ENCODE results near the gene GPHN.
"Not testable (repeated sequence)": the region's sequence is repeated elsewhere in the genome, so short reads cannot be mapped to it uniquely, and the experiment has no call there.

Gene GPHN

GRCh38 chr14:66804141-66804540, 296.2 kb downstream of the GPHN start:
- no peak for DNase-seq (ENCODE audit: low spot score)

GRCh38 chr14:66813636-66814035, 305.7 kb downstream of the GPHN start:
- DNase-seq (ENCODE audit: low spot score): no peak

GRCh38 chr14:66815687-66816086, 307.7 kb downstream of the GPHN start:
- DNase-seq (ENCODE audit: low spot score): no peak

- DNase-seq (ENCODE audit: low spot score): no peak
Measured at GRCh38 chr14:66824251-66824650, 316.3 kb downstream of the GPHN start.

- DNase-seq (ENCODE audit: low spot score): no peak
Measured at GRCh38 chr14:66827182-66827581, 319.2 kb downstream of the GPHN start.

GRCh38 chr14:66831173-66831572, 323.2 kb downstream of the GPHN start:
- no peak for DNase-seq (ENCODE audit: low spot score)

DNA sequence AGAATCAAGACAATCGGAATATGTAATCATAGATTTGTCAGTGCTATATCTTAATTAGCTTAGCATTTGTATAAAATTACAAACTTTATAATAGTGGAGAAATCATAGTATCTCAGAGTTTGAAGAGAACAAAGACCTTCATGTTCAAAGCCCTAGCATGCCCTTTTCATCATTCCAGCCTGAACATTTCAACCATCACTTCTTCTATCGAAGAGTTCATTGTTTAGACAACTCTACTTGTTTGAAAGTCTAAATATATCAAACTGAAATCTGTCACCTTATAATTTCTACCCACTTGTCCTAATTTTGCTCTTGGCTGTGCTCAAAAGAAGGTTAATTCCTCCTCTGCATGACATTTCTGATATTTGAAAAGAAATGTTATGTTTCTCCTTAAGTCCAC, 325.9 kb downstream of the GPHN start:
- no peak for DNase-seq (ENCODE audit: low spot score)

GRCh38 chr14:66837436-66837835, 329.5 kb downstream of the GPHN start:
- DNase-seq (ENCODE audit: low spot score): not testable (repeated sequence)

DNA sequence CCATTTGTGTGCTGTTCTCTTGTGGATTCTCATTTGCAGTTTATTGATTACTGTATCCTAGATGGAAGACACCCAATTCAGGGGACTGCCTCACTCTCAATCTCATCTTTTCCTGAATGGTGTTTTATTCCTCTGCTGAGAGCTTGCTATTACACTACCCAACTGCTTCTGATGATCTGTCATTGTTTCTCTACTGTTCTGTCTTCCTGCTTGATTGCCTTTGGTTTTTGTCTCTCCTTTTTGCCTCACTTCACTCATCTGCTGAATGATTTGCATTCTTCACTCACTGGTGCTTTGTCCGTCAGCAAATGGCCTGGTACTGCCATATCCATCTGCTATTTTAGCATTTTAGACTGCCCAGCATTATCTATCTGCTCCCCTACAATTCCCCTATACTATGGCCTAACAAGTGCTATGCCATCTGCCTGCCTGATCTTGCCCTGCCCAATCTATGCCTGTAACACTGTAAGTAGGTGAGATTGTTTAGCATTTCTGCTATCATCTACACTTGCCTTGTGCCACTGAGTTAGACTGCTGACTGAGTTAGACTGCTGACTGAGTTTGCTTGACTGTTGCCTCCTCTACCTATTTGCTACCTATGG, 335.1 kb downstream of the GPHN start:
- DNase-seq (ENCODE audit: low spot score): no peak

DNA sequence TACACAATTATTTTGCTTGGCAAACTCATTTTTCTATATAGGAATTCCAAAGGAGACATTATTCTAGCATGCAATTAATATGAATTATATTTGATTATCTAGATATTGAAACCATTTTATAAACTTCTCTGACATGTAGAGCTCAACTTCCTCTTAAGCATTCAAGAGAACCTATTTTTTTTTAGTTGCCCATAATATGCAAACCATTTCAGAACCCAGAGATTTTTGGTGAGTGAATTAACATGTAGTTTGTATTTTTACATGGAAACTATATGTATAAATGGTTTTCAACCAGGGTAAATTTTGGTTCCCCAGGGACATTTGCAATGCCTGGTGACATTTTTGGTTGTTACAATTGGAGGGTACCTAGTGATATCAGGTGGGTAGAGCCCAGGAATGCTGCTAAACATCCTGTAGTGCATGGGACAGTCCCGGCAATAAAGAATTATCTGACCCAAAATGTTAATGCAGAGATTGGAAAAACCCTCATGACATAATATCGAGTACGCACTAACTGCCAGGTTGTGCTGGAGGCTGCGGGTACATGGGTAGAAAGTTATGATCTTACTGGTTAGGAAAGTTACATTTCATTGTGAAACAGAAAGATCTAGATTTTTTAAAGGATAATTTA, 342.4 kb downstream of the GPHN start:
- DNase-seq (ENCODE audit: low spot score): no peak

DNA sequence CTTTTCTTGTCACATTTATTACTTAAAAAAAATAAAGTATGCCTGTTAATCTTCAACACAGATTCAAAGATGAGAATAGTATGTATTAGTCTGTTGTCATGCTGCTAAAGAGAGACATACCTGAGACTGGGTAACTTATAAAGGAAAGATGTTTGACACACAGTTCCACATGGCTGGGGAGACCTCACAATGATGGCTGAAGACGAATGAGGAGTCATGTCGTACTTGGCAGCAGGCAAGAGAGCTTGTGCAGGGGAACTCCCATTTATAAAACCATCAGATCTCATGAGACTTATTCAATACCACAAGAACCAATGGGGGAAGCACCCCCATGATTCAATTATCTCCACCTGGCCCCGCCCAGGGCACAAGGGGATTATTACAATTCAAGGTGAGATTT, 345.4 kb downstream of the GPHN start:
- DNase-seq (ENCODE audit: low spot score): no peak

DNA sequence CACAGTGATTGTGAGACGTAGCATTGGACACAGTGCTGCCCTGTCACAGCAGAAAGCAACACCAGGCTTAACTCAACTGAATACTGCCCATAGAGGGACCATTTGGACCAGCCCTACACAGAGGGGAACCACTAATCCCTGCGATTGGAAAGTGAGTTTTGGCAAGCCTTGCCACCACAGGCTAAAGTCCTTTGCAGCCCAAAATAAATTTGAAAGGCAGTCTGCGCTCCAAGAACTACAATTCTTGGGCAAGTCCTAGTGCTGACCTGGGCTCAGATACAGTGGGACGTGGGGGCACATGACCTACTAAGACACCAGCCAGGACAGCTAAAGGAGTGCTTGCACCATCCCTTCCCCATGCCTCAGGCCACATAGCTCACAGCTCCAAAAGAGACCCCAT, 349.9 kb downstream of the GPHN start:
- no peak for DNase-seq (ENCODE audit: low spot score)

- no peak for DNase-seq (ENCODE audit: low spot score)
Measured at GRCh38 chr14:66859063-66859671, 351.2 kb downstream of the GPHN start.

DNA sequence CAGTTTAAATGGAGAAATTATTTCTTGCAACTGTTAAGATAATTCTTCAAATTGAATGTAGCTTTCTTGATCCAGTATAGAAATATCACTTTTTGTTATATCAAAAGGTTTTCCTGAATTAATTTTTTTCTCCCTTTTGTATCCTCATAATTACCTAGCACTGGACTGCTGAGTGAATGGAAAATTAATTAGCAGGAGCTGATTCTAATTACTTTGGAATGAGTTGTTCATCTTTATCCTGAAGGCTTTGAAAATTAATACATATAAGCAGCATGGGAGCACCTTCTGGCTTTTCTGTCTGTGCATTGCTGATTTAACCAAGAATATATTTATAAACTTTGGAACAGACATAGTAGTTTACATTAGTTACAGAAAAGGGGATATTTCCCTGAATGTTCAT, 373.6 kb downstream of the GPHN start:
- DNase-seq (ENCODE audit: low spot score): no peak

DNA sequence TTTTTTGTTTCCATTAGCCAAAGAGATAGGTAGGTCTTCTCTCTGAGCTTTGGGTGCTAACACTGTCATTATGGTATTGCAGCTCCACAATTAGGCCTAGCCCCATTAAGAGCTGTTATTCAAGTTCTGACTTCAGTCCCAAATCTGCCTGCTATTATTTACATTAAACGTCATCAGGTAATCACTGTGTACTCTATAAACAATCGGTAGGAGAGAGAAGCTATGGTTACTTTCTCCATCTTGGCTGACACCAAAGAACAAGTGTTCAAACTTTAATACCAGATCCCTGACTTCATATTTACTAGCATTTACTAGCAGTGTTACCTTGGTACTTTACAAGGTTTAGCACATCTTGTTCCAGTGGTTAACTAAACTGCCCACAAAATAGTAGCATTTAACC, 376.2 kb downstream of the GPHN start:
- no peak for DNase-seq (ENCODE audit: low spot score)

DNA sequence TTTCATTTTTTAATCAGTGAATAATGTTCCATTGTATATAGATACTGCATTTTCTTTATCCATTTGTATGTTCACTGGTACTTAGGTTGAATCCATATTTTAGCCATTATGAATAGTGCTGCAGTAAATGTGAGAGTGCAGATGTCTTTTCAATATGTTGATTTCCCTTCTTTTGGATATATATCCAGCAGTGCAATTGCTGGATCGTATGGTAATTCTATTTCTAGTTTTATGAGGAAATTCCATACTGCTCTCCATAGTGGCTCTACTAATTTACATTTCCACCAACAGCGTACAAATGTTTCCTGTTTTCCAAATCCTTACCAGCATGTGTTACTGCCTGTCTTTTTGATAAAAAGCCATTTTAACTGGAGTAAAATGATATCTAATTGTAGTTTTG, 392.8 kb downstream of the GPHN start:
- DNase-seq (ENCODE audit: low spot score): no peak

DNA sequence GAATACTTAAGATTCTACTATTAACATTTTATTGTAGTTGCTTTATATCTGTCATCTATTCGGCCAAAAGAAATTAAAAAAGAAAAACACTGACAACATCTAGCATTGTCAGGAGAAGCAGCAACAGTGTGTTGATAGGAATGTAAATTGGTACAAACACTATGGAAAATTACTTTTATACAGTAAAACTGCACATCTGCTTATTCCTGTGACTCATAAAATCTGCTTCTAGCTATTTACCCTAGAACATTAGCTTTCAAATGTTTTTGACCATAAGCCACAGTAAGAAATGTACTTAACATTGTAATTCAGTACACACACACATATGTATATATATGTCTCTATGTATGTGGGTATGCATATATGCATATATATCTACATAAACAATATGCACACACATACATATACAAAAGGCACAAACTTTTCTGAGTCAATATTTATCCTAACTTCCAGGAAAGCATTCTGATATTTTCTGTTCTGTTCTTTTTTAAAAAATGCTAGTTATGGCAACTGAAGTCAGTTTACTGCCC, 402.4 kb downstream of the GPHN start:
- DNase-seq (ENCODE audit: low spot score): no peak

DNA sequence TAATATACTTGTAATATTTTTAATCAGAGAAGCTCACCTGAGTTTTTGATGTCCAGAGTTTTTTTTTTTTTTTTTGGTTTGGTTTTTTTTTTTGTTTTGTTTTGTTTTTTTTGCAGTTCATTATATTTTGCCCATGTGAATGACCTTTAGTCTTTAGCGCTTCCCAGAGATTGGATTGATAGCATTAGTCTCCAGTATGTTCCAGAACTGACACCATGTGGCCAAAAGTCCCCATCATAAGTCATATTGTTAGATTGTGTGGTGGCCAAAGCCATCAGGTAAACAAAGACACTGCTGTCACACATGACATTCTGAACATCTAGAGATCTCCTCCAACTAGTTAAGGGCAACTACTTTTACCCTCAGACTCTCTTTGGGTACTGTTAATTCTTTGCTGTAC, 408.5 kb downstream of the GPHN start:
- DNase-seq (ENCODE audit: low spot score): no peak

- no peak for DNase-seq (ENCODE audit: low spot score)
Measured at GRCh38 chr14:66918527-66918926, 410.6 kb downstream of the GPHN start.

DNA sequence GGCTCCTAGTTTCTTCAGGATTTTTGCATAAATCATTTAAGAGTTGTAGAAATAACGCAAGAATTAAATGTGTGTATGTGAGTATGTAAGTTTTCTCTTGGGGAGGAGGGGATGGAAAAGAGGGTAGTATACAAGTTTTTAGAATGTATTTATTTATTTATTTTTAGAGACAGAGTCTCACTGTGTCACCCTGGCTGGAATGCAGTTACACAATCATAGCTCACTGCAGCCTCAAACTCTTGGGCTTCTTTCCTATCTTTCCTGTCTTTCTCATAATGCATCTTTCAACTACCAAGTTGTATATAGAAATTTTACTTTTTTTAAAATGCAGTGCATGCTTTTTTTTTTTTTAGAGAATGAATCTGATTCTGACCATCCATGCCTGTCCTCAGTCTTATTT, 412.2 kb downstream of the GPHN start:
- DNase-seq (ENCODE audit: low spot score): no peak

DNA sequence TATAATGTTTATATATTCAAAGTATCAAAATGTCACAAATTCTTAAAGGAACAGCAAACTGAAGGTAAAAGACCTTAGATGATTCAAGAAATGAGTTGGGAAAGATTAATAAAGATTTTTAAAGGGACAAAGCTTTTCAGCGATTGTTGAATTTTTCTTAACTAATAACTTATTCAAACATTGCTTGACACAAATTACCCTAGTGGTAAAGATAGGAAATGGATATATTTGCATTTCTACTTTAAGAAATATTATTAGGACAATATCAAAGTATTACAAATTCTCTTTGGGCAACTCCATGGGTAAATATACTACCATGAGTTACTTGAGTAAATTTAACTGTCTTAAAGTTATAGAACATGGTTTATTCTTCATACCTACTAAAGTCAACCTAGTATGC, 415.3 kb downstream of the GPHN start:
- DNase-seq (ENCODE audit: low spot score): no peak

DNA sequence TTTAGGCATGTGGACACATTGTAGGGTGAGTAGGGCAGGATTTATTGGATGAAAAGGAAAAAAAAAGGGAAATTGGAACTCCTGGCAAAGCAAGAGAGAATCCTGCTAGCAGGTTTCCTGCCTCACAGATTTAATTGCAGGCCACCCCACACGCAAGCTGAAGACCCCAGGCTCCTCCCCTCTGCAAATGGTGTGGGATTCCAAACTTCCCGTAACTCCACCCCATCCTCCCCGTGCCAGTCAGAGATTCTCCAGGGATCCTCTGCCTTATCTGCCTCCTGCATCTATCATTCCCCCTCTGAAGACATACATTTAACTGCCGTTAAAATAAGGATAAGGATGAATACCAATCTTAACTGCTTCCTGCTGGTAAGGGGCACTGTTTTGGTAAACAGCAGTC, 431.5 kb downstream of the GPHN start:
- no peak for DNase-seq (ENCODE audit: low spot score)

- DNase-seq (ENCODE audit: low spot score): no peak
Measured at GRCh38 chr14:66944872-66945271, 436.9 kb downstream of the GPHN start.

DNA sequence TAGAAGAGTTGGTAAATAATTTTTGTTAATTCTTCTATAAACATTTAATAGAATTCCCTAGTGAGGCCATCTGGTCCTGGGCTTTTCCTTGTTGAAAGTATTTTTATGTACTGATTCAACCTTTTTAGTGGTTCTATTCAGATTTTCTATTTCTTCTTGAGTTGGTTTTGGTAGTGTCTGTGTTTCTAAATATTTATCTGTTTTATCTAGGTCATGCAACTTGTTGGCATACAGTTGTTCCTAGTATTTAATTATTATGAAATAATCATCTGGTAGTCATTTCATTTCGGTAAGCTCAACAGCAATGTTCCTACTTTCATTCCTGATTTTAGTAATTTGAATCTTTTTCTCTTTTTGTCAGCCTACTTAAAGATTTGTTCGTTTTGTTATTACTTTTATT, 447.2 kb downstream of the GPHN start:
- no peak for DNase-seq (ENCODE audit: low spot score)

All from HuH-7 (cell line).